GM12865 (cell line): ENCODE results near the gene CCDC81.
"Not testable (repeated sequence)": the region's sequence is repeated elsewhere in the genome, so short reads cannot be mapped to it uniquely, and the experiment has no call there.

Experiments
- DNase-seq: peaks from one replicate; pipeline ENCODE4 v3.0.0; 2010; ENCODE audit warnings: low read depth
- H3K4me3 ChIP-seq: 2 replicates; pipeline ENCODE4 v1.5.1; 2011; ENCODE audit warnings: mild to moderate bottlenecking, low read depth, low read length, control low read depth
- TF ChIP-seq, protein P1 (sequence below): IDR thresholded peaks from 2 replicates; pipeline ENCODE4 v1.5.1; 2011; ENCODE audit warnings: low read length, control low read depth, low read depth, inconsistent platforms; ENCODE audit not compliant: insufficient read depth; ENCODE audit errors: missing control alignments

The CCDC81 gene

GRCh38 chr11:86374586-86374985, at the start of gene CCDC81:
Gene CCDC81 (plus strand): TSS chr11:86374887. CDS start chr11:86375164, 277 bp downstream.
- TF ChIP-seq, protein P1, sequence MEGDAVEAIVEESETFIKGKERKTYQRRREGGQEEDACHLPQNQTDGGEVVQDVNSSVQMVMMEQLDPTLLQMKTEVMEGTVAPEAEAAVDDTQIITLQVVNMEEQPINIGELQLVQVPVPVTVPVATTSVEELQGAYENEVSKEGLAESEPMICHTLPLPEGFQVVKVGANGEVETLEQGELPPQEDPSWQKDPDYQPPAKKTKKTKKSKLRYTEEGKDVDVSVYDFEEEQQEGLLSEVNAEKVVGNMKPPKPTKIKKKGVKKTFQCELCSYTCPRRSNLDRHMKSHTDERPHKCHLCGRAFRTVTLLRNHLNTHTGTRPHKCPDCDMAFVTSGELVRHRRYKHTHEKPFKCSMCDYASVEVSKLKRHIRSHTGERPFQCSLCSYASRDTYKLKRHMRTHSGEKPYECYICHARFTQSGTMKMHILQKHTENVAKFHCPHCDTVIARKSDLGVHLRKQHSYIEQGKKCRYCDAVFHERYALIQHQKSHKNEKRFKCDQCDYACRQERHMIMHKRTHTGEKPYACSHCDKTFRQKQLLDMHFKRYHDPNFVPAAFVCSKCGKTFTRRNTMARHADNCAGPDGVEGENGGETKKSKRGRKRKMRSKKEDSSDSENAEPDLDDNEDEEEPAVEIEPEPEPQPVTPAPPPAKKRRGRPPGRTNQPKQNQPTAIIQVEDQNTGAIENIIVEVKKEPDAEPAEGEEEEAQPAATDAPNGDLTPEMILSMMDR = no peak
- DNase-seq = no peak
- no peak within 1 kb of the TSS for H3K4me3 ChIP-seq

DNA sequence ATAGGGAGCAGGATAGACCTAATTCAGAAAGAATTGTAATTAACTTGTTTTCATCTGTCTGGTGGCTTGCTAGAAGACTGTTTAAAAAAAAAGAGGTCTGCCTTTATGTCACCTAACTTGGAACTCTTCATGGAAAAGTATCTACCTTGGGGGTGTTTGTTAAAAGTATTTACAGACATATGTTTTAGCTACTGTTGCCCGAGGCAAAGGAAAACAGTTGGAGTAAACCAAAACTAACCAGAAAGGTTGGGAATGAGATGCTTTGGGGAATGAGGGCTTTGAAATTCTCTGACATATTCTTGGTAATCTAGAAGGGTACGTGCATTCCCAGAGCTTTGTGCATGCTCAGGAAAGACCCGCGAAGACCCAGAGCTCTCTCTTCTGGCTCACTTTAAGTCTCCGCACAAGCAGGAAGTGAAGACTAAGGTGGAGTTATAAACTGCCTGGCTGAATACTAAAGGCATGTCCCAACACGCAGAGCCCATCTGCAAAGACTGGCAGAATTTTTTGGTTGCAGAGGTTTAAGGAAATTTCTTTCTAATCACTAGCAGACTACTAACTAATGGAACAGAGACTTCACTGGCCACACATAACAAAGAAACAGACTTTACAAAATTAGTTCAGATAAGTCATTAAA, 39.4 kb upstream of the CCDC81 start:
- no peak for DNase-seq
- TF ChIP-seq, protein P1 = no peak
- H3K4me3 ChIP-seq = no peak overlapping the region

DNA sequence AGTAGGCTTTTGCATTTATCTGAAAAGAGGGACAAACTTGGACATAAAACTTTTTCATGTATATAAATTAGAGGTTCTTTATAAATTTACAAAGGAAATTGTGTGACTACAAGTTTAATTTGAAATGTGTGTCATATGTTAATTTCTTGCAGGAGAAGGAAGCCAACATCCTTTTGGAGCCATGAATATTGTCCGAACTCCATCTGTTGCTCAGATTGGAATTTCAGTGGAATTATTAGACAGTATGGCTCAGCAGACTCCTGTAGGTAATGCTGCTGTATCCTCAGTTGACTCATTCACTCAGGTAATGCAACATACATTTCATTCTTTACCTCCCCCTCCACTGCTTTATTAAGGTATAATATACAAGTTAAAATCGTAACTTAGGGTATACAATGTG, 37.5 kb upstream of the CCDC81 start:
- TF ChIP-seq, protein P1 = no peak
- H3K4me3 ChIP-seq = no peak overlapping the region
- DNase-seq = no peak

- no peak for DNase-seq
- TF ChIP-seq, protein P1 = no peak
- no peak overlapping the region for H3K4me3 ChIP-seq
Observed at GRCh38 chr11:86341382-86341781, 33.3 kb upstream of the CCDC81 start.

DNA sequence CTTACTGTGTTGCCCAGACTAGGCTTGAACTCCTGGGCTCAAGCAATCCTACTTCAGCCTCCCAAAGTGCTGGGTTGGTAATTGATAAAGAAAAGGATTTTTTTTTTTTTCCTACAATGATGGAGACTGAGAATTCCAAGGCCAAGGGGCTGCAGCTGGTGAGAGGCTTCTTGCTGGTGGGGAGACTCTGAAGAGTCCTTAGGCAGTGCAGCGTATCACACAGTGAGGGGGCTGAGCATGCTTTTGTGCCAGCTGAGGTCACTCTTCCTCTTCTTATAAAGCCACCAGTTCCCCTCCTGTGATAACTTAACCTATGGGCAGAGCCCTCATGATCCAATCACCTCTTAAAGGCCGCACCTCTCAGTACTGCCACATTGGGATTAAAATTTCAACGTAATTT, 28.2 kb upstream of the CCDC81 start:
- no peak overlapping the region for H3K4me3 ChIP-seq
- no peak for DNase-seq
- TF ChIP-seq, protein P1 = no peak

- no peak overlapping the region for H3K4me3 ChIP-seq
- no peak for DNase-seq
- TF ChIP-seq, protein P1 = no peak
Observed at GRCh38 chr11:86355256-86355655, 19.4 kb upstream of the CCDC81 start.

DNA sequence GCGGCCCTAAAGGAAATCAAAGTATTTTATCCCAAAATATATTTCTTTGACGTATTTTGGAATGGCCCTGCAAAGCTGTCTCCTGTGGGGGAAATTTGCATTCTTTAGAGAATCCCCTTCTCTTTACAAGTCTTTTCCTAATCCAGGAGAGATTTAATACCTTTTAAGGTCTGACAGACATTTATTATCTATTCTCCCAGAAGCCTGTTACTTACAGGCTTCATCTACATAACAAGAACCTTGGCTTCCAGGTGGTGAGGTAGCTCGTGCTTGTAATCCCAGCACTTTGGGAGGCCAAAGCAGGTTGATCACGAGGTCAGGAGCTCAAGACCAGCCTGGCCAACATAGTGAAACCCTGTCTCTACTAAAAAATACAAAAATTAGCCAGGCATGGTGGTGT, 17.3 kb upstream of the CCDC81 start:
- DNase-seq = not testable (repeated sequence)

More for the DNA sequence above, 17.3 kb upstream of the CCDC81 start:
- H3K4me3 ChIP-seq = not testable (repeated sequence)
